GM19467 (cell line): Measurements from ENCODE around the gene SPAG17.
A peak's percentile ranks its signal among the peaks of the same experiment; 100 is the strongest.

Experiments
- ATAC-seq: cut with Tn5 transposase; IDR thresholded peaks from one replicate; pipeline ENCODE4 v1.9.1; 2021; ENCODE audit warnings: mild to moderate bottlenecking, moderate library complexity; ENCODE audit not compliant: unreplicated experiment

Gene SPAG17

DNA sequence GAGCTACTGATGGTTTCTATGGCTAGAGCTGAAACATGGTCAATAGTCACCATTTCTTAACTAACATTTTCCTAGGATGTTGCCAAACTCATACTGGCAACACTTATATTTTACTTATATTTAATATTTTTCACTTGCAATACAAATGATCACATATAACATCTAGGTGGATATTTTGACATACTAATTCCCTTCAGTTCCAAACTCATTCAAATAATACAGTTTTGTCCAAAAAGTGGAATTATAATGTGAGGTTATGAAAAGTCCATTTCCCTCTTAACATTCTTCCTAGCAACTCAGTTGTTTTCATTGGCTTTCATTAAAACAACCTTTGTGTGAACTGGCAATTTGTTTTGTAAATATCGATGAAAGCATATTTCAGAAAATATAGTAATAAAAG lies 16.0 kb downstream of the SPAG17 start:
- ATAC-seq: no peak

DNA sequence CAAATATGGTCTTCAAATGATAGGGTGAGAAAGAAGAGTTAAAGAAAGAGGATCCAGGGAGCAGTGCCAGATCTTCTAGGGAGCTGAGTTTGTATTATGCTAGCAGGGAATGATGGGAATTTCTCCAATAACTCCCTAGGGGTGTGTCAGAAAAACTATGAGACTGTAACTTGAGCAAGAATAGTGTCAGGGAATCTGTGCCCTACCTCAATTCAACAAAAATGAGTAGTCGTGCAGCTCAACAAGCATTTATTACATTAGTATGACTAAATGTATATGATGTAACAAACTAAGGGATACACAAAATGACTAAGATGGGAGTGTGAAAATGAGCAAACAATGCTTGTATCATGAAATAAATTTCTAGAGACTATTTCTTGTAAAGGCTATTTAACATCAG lies 24.2 kb downstream of the SPAG17 start:
- no peak for ATAC-seq

DNA sequence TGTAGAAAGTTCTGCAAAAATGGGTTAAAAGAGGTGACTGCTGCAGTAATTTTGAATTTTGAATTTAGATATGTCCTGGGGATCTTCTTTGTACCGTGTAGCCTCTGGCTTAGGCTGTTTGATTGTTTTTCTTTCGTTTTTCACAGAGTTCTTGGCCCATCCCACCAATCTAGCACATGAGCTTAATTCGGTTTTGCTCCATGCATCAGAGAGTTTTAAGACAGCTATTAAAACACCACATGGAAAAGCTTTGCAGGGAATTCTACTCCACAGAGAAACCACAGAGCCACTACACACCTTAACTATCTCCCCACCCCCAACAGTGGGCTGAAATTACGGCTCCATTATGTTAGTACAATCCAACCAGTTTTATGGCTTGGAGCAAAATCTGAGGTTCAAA lies 25.5 kb downstream of the SPAG17 start:
- no peak for ATAC-seq

DNA sequence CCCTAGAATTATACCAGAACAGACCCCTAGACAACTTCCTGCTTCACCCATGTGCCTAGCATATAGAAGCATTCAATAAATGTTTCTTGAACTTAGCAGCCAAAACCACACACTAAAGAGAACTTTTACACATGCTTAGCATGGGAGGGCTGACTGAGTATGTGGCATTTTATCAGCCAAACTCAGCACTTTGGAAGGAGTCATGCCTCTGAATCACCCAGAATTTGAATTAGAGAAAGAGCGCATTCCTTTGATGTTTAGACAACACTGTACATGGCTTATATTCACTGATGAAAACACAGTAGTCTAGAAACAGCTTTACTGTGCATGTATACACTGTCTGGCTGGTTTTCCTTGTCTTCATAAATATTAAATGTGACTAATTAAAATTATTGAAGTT lies 26.1 kb downstream of the SPAG17 start:
- ATAC-seq: no peak

DNA sequence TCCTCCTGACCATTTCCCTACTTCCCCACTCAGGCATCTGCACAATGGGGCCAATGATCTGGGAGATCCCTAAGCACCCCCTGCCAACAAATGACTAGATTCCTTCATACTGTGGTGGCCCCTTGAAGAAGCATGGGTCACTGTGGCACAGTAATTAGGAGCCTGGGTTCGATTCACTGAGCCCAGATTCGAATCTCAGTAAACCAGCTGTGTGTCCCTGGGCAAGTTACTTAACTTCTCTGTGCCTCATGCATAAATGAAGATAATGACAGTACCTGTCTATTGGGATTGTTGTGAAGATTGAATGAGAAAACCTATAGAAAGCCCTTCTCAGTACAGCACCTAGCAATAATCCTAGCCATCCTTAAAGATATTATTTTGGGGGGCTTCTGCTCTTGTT lies 27.5 kb downstream of the SPAG17 start:
- ATAC-seq: no peak

DNA sequence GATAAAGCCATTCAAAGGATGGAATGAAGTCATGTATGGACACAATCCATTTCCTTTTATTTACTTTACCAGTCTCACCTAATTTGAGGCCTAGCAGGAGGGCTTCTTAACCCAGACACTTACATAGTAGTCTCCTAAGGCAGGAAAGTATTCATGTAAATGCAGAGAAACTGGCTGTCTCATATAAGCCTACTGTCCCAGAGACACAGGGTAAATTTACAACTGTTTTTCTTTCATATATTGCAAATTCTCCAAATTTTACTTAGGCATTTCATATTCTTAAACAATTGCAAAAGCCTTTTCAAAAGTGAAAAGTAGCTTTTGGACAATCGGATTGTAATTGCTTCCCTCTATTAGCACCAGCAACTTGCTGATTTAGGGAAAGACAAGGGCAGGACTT lies 29.9 kb downstream of the SPAG17 start:
- ATAC-seq: no peak

DNA sequence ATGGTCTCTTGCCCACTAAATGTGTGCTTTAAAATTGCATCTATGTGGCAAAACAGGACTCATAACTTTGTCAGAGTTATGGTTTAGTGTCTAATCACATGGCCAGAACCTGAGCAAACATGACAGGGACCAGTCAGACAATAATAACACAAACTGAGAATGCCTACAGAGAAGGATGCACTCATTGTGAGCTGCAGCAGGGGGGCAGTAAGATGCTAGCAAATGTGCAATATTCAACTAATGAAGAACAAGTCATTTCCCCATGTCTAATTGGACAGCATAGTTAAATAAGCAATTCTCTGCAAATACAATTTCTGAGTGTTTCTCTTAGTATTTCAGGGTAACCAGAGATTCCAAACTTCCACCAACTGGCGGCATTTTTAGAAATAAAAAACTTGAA lies 30.8 kb downstream of the SPAG17 start:
- no peak for ATAC-seq

DNA sequence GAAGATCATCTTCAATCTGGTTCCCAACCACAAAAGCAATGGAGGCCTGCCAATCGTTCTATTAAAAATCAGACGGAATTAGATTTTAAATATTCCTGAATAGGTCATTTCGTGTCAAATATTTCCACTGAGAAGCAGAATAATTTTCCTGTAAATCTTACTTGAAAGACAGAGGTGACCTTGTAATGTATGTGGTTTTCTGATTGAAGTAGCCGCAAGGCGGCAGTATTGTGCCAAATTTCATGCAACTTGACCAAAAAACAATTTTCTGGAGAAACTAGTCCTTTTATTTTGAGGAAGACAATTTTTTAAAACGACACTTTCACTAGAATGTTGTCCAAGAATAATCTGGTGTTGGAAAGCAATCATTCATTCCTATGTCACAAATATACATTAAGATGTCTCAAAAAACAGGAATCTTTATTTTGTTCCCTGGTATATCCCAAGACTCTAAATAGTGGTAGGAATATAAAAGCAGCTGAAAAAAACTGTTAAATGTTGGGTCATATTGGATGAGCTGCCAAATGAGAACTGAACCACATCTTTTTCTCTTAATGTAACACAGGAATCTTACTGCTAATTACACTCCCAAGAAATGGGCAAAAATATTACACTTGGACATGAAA lies 33.6 kb downstream of the SPAG17 start:
- no peak for ATAC-seq

DNA sequence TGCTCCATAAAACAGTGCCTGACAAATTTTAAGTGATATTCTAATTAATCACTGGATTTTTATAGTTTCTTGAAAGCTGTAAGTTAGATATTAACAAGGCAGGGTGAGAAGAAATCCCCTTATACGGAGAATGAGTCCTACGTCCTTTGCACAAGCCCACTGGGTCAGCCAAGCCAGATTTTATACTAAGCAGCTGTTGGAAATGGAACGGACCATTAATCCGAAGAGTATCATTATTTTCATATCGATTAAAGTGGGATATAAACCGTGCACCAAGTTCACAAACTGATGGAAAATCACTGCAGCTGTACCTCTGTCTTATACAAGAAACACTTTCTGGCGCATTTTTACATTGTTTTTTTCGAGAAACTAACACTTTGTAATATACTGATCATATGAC lies 35.2 kb downstream of the SPAG17 start:
- ATAC-seq: no peak

DNA sequence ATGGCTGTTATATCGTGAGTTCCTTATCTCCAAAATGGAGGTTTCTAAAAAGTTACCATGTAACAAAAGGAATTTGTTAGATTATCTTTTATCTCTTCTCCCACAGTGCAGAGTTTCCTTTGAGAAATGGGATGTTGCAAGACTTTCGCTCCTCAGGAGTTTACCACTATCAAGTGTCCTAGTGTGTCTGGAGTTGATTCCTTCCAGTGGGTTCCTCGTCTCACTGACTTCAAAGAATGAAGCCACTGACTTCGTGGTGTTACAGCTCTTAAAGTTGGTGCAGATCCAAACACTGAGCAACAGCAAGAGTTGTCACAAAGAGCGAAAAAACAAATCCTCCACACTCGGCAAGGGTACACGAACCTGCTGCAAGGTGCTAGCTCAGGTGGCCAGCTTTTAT lies 37.0 kb downstream of the SPAG17 start:
- no peak for ATAC-seq

DNA sequence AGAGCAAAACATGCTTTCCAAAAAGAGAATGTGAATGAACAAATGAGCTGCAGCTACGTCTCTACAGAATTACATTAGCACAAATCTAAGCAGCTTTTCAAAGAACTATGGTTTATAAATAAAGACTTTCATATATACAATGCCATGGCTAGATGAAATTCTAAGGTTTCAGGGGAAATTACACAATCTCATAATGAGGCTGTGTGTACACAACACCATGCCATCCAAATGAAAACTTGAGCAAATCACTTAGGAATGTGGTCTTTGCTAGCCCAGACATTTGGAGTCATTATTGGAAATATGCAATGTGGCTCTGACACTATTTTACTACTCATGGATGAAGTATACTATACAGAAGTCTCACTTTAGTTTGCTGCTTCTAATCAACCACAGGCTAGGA lies 37.5 kb downstream of the SPAG17 start:
- no peak for ATAC-seq

DNA sequence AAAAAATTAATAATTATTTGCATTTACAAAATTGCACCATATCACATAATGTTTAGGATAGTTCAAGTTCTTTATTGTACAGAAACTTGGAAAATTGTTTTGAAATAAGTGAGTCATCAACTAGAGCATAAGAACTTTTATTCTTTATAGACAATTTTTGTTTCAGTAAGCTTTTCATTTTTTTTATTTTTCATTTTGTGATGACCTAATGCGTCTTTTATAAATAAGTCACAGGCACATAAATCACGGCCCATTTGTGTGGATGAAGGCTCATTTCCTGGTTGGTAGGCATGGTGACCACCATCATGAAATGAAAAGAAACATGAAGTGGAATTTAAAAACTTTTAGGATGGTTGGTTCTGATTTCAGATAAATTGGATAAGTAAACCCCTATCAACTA lies 39.3 kb downstream of the SPAG17 start:
- no peak for ATAC-seq

DNA sequence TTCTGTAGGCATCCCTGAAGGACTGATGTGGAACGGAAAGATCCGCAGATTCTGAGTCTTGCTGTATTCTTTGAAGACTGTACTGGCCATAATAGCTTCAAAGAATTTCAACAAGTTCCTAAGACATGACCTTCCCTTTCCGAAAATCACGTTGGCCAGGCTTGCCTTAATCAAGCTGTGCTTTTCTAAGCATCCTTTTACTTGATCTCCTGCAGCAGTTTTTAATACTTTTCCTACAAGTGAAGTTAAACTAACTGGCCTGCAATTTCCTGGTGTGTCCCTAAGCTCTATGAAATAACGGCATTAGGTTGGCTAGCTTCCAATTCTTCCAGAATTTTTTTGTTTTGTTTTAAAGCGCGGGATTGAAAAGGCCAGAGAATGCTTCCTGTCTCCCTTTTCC lies 40.3 kb downstream of the SPAG17 start:
- ATAC-seq: no peak

DNA sequence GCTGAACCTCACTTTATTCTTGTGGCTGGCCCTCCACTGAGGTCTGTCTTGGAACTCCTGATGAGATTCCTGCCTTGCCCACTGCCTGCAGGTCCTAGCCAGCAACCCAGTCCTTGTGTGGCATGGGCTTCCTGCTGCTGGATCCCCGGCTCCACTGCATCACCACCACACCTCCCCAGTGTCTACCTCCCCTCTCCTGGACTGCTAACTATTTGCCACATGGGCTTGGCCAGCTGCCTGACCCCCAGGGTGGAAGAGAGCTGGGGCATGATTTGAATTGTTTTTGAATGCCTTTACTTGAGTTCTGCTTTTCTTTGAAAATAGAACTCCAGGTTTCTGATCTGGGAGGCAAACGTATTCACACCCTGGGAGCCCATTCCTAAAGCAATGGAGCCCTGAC lies 41.2 kb downstream of the SPAG17 start:
- ATAC-seq: no peak

DNA sequence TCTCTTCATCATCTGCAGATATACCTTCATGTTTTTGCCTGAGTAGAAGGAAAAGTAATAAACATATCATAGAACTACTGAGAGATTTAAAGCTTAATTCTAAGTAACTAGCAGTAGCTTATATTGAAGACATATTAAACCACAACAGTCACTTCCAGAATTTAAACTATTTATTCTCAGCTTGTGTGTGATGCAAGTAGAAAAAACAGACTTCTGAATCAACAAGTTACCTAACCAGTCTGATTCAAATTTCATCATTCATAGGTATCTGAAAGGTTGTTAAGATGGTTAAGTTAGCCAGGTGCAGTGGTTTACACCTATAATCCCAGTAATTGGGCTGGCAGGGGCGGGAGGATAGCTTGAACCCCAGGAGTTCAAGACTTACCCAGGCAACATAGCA lies 41.9 kb downstream of the SPAG17 start:
- no peak for ATAC-seq

DNA sequence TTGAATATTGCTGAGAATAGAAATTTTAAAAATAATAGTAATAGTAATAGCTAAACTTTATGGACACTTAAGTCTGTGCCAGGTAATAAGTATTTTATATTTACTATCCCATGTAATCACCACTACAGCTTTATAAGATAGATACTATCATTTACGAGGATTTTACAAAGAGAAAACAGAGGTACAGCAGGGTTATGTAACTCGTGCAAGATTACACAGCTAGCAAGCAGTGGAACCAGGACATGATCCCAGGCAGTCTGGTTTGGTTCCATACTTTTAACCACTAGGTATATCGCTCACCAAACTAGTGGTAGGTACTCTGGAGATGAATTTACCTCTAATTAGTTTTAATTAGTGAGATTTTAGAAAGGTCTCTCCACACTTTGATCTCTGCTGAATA lies 42.5 kb downstream of the SPAG17 start:
- ATAC-seq: no peak

DNA sequence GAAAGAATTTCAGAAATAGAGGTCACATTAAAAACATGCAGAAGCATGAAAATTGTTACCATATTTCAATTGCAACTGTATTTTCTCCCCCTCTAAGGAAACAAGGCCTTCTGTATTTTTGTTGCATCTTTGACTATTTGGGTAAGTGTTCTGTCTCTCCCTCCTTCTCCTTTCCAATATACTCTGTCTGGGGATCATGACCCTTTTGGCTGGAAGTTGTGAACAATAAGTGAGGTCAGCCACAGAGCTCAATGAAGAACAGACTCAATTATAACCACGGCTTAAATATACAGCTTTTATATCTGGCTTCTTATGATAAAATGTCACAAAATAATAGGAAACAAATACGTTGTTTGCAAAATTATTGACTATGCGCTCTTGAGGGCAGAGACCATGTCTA lies 47.1 kb downstream of the SPAG17 start:
- no peak for ATAC-seq

DNA sequence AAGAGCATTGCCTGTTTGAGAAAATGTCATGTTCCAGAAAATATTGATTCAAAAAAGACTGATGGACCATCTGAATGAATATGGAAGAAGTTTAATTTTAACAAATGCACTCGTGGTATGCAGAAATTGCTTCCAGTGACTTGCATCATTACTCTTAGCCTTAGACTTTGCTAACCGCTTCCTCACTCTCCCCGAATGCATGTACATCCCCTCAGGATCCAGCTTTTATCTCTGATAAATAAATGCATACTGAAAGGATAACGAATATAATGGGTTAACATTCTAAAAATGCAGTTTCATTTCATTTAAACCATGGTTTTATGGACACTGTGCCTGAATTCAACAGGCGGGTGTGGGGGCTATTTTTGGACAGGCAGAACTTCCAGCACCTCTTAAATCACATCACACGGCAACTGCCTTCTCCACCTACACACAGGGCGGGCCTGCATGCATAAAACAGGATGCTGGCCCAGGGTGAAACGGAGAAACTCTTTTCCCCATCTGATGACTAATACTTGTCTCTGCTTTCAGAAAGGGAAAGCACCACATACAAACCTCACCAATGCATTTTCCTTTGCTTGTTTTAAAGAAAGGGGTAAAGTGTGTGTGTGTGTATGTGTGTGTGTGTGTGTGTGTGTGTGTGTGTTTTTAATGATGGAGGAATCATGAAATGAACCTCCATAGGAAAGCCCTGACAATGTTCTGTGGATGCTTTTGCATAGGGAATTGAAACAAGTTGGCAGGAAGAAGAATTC lies 48.7 kb downstream of the SPAG17 start:
- peak; percentile 99 for ATAC-seq

DNA sequence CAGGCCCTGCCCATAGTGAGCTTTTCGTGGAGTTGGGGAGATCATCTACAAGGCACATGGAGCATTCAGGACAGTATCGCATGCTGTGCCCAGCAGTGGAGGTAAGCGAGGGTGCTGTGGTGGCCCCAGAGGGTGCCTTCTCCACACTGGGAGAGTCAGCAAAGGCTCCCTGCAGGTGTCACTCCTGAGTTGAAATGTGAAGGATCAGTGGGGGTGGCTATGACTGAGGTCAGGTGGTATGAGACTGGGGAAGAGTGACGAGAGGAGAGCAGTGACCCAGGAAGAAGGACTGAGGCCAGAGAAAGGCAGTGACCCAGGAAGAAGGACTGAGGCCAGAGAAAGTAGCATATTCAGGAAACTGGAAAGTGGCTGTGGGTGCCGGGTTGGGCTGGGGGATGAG lies 53.0 kb downstream of the SPAG17 start:
- ATAC-seq: no peak

DNA sequence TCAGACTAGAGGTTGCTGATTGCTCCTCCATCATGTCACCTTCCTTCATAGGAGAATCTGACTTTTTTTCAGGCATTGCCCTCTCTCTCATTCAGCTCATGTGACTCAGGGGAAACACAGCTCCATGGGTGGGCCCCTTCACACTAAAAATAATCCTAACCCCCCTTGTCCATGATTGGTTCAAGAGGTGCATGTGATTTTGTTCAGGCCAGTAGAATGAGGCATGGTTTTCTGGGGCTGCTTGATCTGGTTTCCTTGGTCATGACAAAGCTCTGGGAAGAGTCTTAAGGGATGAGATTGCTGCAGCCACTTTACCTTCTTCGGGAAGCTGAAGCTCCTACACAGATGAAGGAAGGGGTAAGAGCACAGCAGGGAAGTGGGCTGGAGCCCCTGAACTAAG lies 56.3 kb downstream of the SPAG17 start:
- ATAC-seq: no peak

DNA sequence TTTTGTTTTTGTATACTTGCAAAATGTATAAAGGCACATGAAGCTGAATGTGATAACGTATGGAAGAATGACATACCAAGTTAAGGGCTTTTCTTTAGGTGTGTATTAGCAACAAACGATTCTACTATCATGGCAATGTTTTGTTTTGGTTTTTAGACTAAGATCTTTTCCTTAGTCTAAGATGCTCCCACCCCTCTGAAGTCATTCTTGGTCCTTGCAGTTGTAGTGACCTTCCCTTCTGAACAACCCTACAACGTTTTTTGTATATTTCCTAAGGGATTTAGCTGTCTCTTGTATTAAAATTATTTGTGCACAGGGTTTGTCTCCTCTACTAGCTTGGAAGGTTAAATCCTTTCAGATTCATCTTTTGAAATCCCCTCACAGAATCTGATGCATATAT lies 61.0 kb downstream of the SPAG17 start:
- no peak for ATAC-seq

DNA sequence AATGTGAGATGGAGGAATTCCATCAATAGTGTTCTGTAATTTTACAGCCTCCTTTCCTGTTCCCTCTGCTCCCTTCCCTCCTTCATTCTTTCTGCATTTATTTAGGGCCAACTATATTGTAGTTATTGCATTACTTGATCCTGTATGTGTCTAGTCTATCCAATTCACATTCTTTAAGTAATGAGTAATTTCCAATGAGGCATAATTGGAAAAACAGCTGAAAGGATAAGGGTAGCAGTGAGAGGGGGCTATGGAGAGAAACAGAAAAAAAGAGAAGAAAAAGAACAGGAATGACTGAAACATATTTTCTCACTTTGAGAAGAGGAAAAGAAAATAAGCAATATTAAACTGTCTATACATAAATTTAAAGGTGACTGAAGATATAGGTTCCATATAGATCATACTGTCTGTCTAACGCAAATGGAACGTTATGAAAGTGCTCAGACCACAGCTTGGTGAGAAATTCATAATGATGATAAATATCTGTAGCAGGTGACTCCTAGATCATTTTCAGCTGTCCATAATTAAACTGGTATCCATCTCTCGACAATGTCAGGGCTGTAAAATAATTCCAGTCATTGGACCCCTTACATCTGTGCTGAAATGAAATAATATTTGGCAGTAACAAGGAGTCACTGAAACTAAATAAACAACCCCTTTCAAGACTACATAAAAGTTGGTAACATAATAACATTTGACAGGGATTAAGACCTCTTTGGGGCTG lies 61.8 kb downstream of the SPAG17 start:
- ATAC-seq: no peak
